GM23338 (cell line): ENCODE measurements around the gene PTOV1. TPM values are rescaled to one million over a fixed set of nuclear protein-coding genes. Genes with fewer than 3 reads are reported as not detected.

Experiments
- ATAC-seq: fragments of 200-7000 bp; cut with Tn5 transposase; 3 replicates; pipeline ENCODE4 v1.9.1; 2020
- DNase-seq: peaks from one replicate; pipeline ENCODE4 v3.0.0-alpha.2; 2015; ENCODE audit warnings: low spot score
- H2AFZ ChIP-seq: fragments of 200-600 bp; sonication (generic); 2 replicates; pipeline ENCODE4 v1.8.0; 2016; ENCODE audit warnings: antibody characterized with exemption, mild to moderate bottlenecking, moderate library complexity
- H3F3A ChIP-seq: fragments of 200-600 bp; sonication (generic); replicated peaks from 2 replicates; pipeline ENCODE4 v1.8.0; 2017; ENCODE audit warnings: antibody characterized with exemption, mixed run types, low read depth
- H3K27ac ChIP-seq: fragments of 200-600 bp; sonication (generic); 2 replicates; pipeline ENCODE4 v1.6.1; 2016; ENCODE audit warnings: low read depth
- H3K27me3 ChIP-seq: fragments of 200-600 bp; sonication (generic); 2 replicates; pipeline ENCODE4 v1.8.0; 2016; ENCODE audit warnings: mild to moderate bottlenecking, mixed run types, moderate library complexity; ENCODE audit not compliant: insufficient read depth
- H3K36me3 ChIP-seq: fragments of 200-600 bp; sonication (generic); 2 replicates; pipeline ENCODE4 v1.8.0; 2016; ENCODE audit warnings: mild to moderate bottlenecking; ENCODE audit not compliant: insufficient read depth
- H3K4me1 ChIP-seq: fragments of 200-600 bp; sonication (generic); 2 replicates; pipeline ENCODE4 v1.8.0; 2016; ENCODE audit warnings: mild to moderate bottlenecking, moderate library complexity; ENCODE audit not compliant: insufficient read depth
- H3K4me2 ChIP-seq: fragments of 200-600 bp; sonication (generic); 2 replicates; pipeline ENCODE4 v1.7.1; 2017; ENCODE audit warnings: mixed run types
- H3K4me3 ChIP-seq: fragments of 200-600 bp; sonication (generic); 2 replicates; pipeline ENCODE4 v1.6.1; 2016; ENCODE audit warnings: mixed run types
- H3K79me2 ChIP-seq: fragments of 200-600 bp; sonication (generic); replicated peaks from 2 replicates; pipeline ENCODE4 v1.8.0; 2017; ENCODE audit warnings: mild to moderate bottlenecking; ENCODE audit not compliant: insufficient read depth
- H3K9me2 ChIP-seq: fragments of 200-600 bp; sonication (generic); 2 replicates; pipeline ENCODE4 v1.8.0; 2017; ENCODE audit not compliant: insufficient read depth
- H4K20me1 ChIP-seq: fragments of 200-600 bp; sonication (generic); replicated peaks from 2 replicates; pipeline ENCODE4 v1.8.0; 2017; ENCODE audit warnings: mild to moderate bottlenecking; ENCODE audit not compliant: insufficient read depth
- H3K27ac Mint-ChIP-seq: 2 replicates; pipeline ENCODE4 v1.8.0; 2020; ENCODE audit warnings: inconsistent platforms, mild to moderate bottlenecking, moderate library complexity, mixed read lengths
- H3K27me3 Mint-ChIP-seq: 3 replicates; pipeline ENCODE4 v1.8.0; 2022; ENCODE audit warnings: low read depth, mild to moderate bottlenecking, moderate library complexity, mixed read lengths, inconsistent platforms; ENCODE audit not compliant: insufficient read depth, poor library complexity
- H3K36me3 Mint-ChIP-seq: 3 replicates; pipeline ENCODE4 v1.8.0; 2021; ENCODE audit warnings: low read depth, mild to moderate bottlenecking, inconsistent platforms, moderate library complexity, mixed read lengths
- H3K4me1 Mint-ChIP-seq: 3 replicates; pipeline ENCODE4 v1.8.0; 2020; ENCODE audit warnings: mild to moderate bottlenecking, inconsistent platforms, mixed read lengths
- H3K4me3 Mint-ChIP-seq: 3 replicates; pipeline ENCODE4 v1.8.0; 2021; ENCODE audit warnings: moderate library complexity, mild to moderate bottlenecking, inconsistent platforms, mixed read lengths
- H3K9me3 Mint-ChIP-seq: 3 replicates; pipeline ENCODE4 v1.8.0; 2020; ENCODE audit warnings: moderate library complexity, mild to moderate bottlenecking, inconsistent platforms, mixed read lengths
- EZH2phosphoT487 ChIP-seq: fragments of 200-600 bp; sonication (generic); IDR thresholded peaks from one replicate; pipeline ENCODE4 v1.8.1; 2018; ENCODE audit warnings: antibody characterized with exemption; ENCODE audit not compliant: unreplicated experiment
- ZNF114 ChIP-seq: fragments of 250-450 bp; sonication (Bioruptor Pico); IDR thresholded peaks from 2 replicates; pipeline ENCODE4 v1.5.0; 2020; ENCODE audit warnings: mild to moderate bottlenecking, moderate library complexity
- ZNF331 ChIP-seq: fragments of 250-450 bp; sonication (Bioruptor Pico); IDR thresholded peaks from 2 replicates; pipeline ENCODE4 v1.5.0; 2020; ENCODE audit warnings: low read depth, mild to moderate bottlenecking, moderate library complexity
- microRNA-seq: library from miRNA; unstranded; fragments of <30 nt; microRNA quantifications from one replicate; pipeline ENCODE4, GENCODE V29; 2017
- polyA plus RNA-seq: library from polyadenylated mRNA; unstranded; fragments of >200 nt; fragmentation: Nextera tagmentation; extraction: Ambion mirVana; gene quantifications from 2 replicates; pipeline ENCODE4 v1.2.1, GENCODE V29; 2016
- small RNA-seq: library from RNA; depleted of rRNA; stranded (forward); fragments of <200 nt; gene quantifications from one replicate; pipeline ENCODE3, GENCODE V24; 2014; ENCODE audit warnings: low replicate concordance
- total RNA-seq: library from RNA; depleted of rRNA; stranded (reverse); fragments of >200 nt; shearing (Covaris generic); gene quantifications from 2 replicates; pipeline ENCODE4 v1.2.3, GENCODE V29; 2014; rRNA removed

PTOV1 gene
- total and polyA plus RNA-seq, 2 experiments from 2014 or later: 188 to 209 TPM

DNA sequence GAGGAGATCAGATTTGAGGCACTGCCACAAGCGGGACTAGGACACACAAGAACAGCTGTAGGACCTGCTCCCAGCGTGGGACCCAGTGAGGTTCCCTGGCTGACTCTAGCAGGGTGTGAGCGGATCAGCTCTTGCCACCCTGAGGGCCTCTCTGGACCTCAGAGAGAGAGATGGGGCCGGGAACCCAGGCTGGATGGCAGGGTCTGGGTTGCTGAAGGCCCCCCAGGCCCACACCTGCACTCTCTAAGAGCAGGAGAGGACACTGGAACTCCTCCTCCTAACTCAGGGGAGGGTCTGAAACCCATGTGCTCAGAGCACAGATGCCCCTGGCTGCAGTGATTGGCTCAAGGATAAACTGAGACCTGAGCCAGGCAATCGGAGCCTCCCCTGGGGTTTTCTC lies 59.2 kb downstream of the PTOV1 start:
- no peak overlapping the region for H3K4me2 ChIP-seq
- peaks cover 84% of the 10 kb centered on the region for H3K36me3 Mint-ChIP-seq
- no peak overlapping the region for H3K27ac ChIP-seq
- no peak overlapping the region for H3K4me3 ChIP-seq
- H3K9me2 ChIP-seq: no peaks in the 10 kb centered on the region
- peaks cover 20% of the 10 kb centered on the region for H3K4me1 Mint-ChIP-seq
- H2AFZ ChIP-seq: no peak overlapping the region
- peaks cover 9% of the 10 kb centered on the region; the same call in 1 of the 2 replicates for H3K36me3 ChIP-seq
- peaks cover 18% of the 10 kb centered on the region; the same call in 1 of the 2 replicates for H3F3A ChIP-seq
- peaks cover 26% of the 10 kb centered on the region for H3K27me3 Mint-ChIP-seq
- ATAC-seq (no peak), DNase-seq (no peak)
- peaks cover 55% of the 10 kb centered on the region for H4K20me1 ChIP-seq
- H3K9me3 Mint-ChIP-seq: no peaks in the 10 kb centered on the region; the same call in 1 of the 3 replicates
- H3K27ac Mint-ChIP-seq: no peak overlapping the region
- H3K4me3 Mint-ChIP-seq: no peak overlapping the region
- H3K27me3 ChIP-seq: no peaks in the 10 kb centered on the region
- peaks cover 10% of the 10 kb centered on the region for H3K4me1 ChIP-seq
- peaks cover 18% of the 10 kb centered on the region for H3K79me2 ChIP-seq
- TF ChIP-seq ZNF331 (CRISPR knock-in tag): no peak
- no peak for TF ChIP-seq EZH2phosphoT487
- TF ChIP-seq ZNF114 (CRISPR knock-in tag): no peak

Small RNA genes lying within 50 kb of the gene (microRNA-seq; reads per million reads assigned to microRNA genes)
- gene MIR4749 (1.8 reads per million), gene MIR4750 (1.8 reads per million), gene MIR6800 (not detected)

Small RNA genes lying within 50 kb of the gene (small RNA-seq; reads per million reads assigned to genes)
- gene MIR4749: not detected

Other genes with a start within 250 kb of the PTOV1 start
- gene RRAS, start 211.0 kb upstream of the PTOV1 start, total RNA-seq: 6.1 and 9.3 TPM in 2 replicates
- 30.0 and 31.0 TPM in 2 replicates for gene RRAS, start 211.0 kb upstream of the PTOV1 start, polyA plus RNA-seq
- 47.0 and 53.7 TPM in 2 replicates for gene SCAF1, start 208.9 kb upstream of the PTOV1 start, total RNA-seq
- gene SCAF1, start 208.9 kb upstream of the PTOV1 start, polyA plus RNA-seq: 19.7 and 20.2 TPM in 2 replicates
- gene IRF3, start 185.3 kb upstream of the PTOV1 start, total RNA-seq: 89.3 and 164 TPM in 2 replicates
- 57.4 and 72.4 TPM in 2 replicates for gene IRF3, start 185.3 kb upstream of the PTOV1 start, polyA plus RNA-seq
- gene BCL2L12, start 185.2 kb upstream of the PTOV1 start, total RNA-seq: 30.6 and 61.3 TPM in 2 replicates
- gene BCL2L12, start 185.2 kb upstream of the PTOV1 start, polyA plus RNA-seq: 102 and 114 TPM in 2 replicates
- 700 and 762 TPM in 2 replicates for gene PRMT1, start 173.9 kb upstream of the PTOV1 start, total RNA-seq
- gene PRMT1, start 173.9 kb upstream of the PTOV1 start, polyA plus RNA-seq: 587 and 590 TPM in 2 replicates
- 3.1 and 5.7 TPM in 2 replicates for gene ADM5, start 161.6 kb upstream of the PTOV1 start, total RNA-seq
- 2.6 and 2.8 TPM in 2 replicates for gene ADM5, start 161.6 kb upstream of the PTOV1 start, polyA plus RNA-seq
- 46.8 and 63.4 TPM in 2 replicates for gene CPT1C, start 160.0 kb upstream of the PTOV1 start, total RNA-seq
- 77.3 and 79.3 TPM in 2 replicates for gene CPT1C, start 160.0 kb upstream of the PTOV1 start, polyA plus RNA-seq
- not detected in 2 replicates for gene TSKS, start 87.9 kb upstream of the PTOV1 start, total RNA-seq
- 0.82 and 0.99 TPM in 2 replicates for gene TSKS, start 87.9 kb upstream of the PTOV1 start, polyA plus RNA-seq
- 110 and 129 TPM in 2 replicates for gene AP2A1, start 84.2 kb upstream of the PTOV1 start, total RNA-seq
- gene AP2A1, start 84.2 kb upstream of the PTOV1 start, polyA plus RNA-seq: 34.1 and 37.2 TPM in 2 replicates
- gene FUZ, start 37.9 kb upstream of the PTOV1 start, total RNA-seq: 25.7 and 34.8 TPM in 2 replicates
- 24.3 TPM in 2 replicates for gene FUZ, start 37.9 kb upstream of the PTOV1 start, polyA plus RNA-seq
- gene MED25, start 32.9 kb upstream of the PTOV1 start, total RNA-seq: 47.1 and 58.6 TPM in 2 replicates
- gene MED25, start 32.9 kb upstream of the PTOV1 start, polyA plus RNA-seq: 45.6 and 46.4 TPM in 2 replicates
- gene PNKP, start 16.4 kb downstream of the PTOV1 start, total RNA-seq: 81.4 and 99.6 TPM in 2 replicates
- 109 and 112 TPM in 2 replicates for gene PNKP, start 16.4 kb downstream of the PTOV1 start, polyA plus RNA-seq
- 15.7 and 21.5 TPM in 2 replicates for gene AKT1S1, start 26.2 kb downstream of the PTOV1 start, total RNA-seq
- gene AKT1S1, start 26.2 kb downstream of the PTOV1 start, polyA plus RNA-seq: 28.0 and 28.6 TPM in 2 replicates
- gene TBC1D17, start 26.5 kb downstream of the PTOV1 start, total RNA-seq: 12.1 and 19.3 TPM in 2 replicates
- 39.5 and 43.1 TPM in 2 replicates for gene TBC1D17, start 26.5 kb downstream of the PTOV1 start, polyA plus RNA-seq
- gene IL4I1, start 45.7 kb downstream of the PTOV1 start, total RNA-seq: 0.50 and 0.69 TPM in 2 replicates
- gene IL4I1, start 45.7 kb downstream of the PTOV1 start, polyA plus RNA-seq: 0.57 and 0.60 TPM in 2 replicates
- 7.4 and 8.2 TPM in 2 replicates for gene ATF5, start 78.0 kb downstream of the PTOV1 start, total RNA-seq
- gene ATF5, start 78.0 kb downstream of the PTOV1 start, polyA plus RNA-seq: 9.6 and 10.3 TPM in 2 replicates
- 87.7 and 99.4 TPM in 2 replicates for gene NUP62, start 78.3 kb downstream of the PTOV1 start, total RNA-seq
- gene NUP62, start 78.3 kb downstream of the PTOV1 start, polyA plus RNA-seq: 54.0 and 55.5 TPM in 2 replicates
- not detected in 2 replicates for gene SIGLEC11, start 110.0 kb downstream of the PTOV1 start, total RNA-seq
- not detected in 2 replicates for gene SIGLEC11, start 110.0 kb downstream of the PTOV1 start, polyA plus RNA-seq
- 20.4 and 29.1 TPM in 2 replicates for gene VRK3, start 174.2 kb downstream of the PTOV1 start, total RNA-seq
- gene VRK3, start 174.2 kb downstream of the PTOV1 start, polyA plus RNA-seq: 17.4 and 19.2 TPM in 2 replicates
- 17.4 and 18.9 TPM in 2 replicates for gene ZNF473, start 174.8 kb downstream of the PTOV1 start, total RNA-seq
- gene ZNF473, start 174.8 kb downstream of the PTOV1 start, polyA plus RNA-seq: 1.5 and 3.3 TPM in 2 replicates